GM12864 (cell line): ENCODE data around the gene SPDYE16.
"Not testable (repeated sequence)": the region's sequence is repeated elsewhere in the genome, so short reads cannot be mapped to it uniquely, and the experiment has no call there.

Source experiments
- DNase-seq: peaks from one replicate; pipeline ENCODE4 v3.0.0-alpha.2; 2011; ENCODE audit warnings: low read depth
- H3K4me3 ChIP-seq: 2 replicates; pipeline ENCODE4 v1.5.1; 2011; ENCODE audit warnings: mild to moderate bottlenecking, low read depth, low read length, control low read depth

The SPDYE16 gene, protein sequence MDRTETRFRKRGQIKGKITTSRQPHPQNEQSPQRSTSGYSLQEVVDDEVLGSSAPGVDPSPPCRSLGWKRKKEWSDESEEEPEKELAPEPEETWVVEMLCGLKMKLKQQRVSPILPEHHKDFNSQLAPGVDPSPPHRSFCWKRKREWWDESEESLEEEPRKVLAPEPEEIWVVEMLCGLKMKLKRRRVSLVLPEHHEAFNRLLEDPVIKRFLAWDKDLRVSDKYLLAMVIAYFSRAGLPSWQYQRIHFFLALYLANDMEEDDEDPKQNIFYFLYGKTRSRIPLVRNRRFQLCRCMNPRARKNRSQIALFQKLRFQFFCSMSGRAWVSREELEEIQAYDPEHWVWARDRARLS

GRCh38 chr7:76543197-76543596 lies at the start of gene SPDYE16:
SPDYE16 (minus strand) TSS chr7:76543297; CDS start chr7:76541459, 1,838 bp downstream.
- not testable (repeated sequence) for DNase-seq, H3K4me3 ChIP-seq

- not testable (repeated sequence) for H3K4me3 ChIP-seq, DNase-seq
These were observed 49.6 kb upstream of the SPDYE16 start for GRCh38 chr7:76592694-76593093.

GRCh38 chr7:76591602-76592304 lies 48.7 kb upstream of the SPDYE16 start:
- DNase-seq = peak; percentile 19
- H3K4me3 ChIP-seq = not testable (repeated sequence)

DNA sequence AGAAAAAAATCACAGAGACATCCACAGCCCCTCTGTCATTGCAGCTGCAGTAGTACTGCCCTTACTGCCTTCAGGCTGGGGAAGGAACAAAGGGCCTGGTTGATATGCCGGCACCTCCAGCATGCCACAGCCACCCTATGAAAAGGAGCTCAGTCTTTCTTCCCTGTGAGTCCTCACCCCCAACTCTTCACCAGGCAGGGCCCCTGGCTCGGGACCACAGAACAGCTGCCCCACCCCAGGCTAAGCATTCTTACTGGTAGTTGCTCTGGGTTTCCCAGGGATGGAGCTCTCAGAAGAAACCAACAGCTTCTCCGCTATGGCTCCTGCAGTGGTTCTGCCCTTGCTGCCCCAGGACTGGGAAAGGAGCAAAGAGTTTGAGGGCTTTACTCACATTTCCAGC lies 47.9 kb upstream of the SPDYE16 start:
- DNase-seq, H3K4me3 ChIP-seq: not testable (repeated sequence)

DNA sequence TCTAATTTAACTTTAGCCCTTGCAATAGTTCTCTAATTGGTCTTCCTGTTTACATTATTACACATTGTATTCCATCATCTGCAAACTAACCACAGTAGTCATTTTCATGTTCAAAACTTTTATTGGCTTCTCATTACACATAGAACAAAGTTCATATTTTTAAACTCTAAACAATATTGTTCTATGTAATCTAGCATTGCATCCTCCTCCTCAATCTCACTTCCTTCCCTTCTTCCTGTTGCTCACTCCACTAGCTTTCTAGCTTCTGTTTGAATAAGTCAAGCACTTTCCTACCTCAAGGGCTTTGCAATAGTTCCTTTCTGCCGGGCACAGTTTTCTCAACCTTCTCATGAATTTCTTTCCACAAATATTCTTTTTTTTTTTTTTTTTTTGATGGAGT lies 45.5 kb upstream of the SPDYE16 start:
- DNase-seq, H3K4me3 ChIP-seq: not testable (repeated sequence)

- not testable (repeated sequence) for DNase-seq, H3K4me3 ChIP-seq
These were observed 43.7 kb upstream of the SPDYE16 start for GRCh38 chr7:76586585-76587315.

DNA sequence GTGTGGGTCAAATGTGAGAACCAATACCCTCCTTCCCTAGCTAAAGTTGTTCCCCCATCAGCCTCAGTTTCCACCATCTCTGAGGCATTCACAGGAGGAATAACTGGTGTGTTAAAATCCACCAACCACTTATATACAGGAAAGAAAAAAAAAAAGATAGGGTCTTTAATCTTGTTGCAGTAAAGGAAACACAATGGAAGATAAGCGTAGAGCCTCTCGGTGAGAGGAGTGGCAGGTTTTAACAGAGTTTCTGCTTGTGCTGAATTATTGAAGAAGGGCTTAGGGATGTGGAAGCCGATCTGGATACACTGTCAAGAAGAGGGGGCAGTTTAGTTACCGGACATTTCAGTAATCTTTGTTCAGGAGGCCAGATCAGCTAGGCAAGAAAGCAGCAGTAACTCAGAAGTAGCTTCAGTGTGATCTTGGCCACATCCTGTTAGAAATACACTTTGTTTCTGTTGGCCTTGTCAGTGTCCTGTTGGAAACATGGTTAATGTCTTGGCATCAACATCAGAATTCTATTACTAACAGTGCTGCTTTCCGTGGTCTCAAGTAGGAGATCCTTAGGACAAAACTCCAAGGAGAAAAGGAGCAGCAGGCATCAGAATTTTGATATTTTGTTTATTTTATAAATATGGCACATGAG lies 40.7 kb upstream of the SPDYE16 start:
- DNase-seq, H3K4me3 ChIP-seq: not testable (repeated sequence)

GRCh38 chr7:76582848-76583631 lies 39.9 kb upstream of the SPDYE16 start:
- not testable (repeated sequence) for DNase-seq, H3K4me3 ChIP-seq

DNA sequence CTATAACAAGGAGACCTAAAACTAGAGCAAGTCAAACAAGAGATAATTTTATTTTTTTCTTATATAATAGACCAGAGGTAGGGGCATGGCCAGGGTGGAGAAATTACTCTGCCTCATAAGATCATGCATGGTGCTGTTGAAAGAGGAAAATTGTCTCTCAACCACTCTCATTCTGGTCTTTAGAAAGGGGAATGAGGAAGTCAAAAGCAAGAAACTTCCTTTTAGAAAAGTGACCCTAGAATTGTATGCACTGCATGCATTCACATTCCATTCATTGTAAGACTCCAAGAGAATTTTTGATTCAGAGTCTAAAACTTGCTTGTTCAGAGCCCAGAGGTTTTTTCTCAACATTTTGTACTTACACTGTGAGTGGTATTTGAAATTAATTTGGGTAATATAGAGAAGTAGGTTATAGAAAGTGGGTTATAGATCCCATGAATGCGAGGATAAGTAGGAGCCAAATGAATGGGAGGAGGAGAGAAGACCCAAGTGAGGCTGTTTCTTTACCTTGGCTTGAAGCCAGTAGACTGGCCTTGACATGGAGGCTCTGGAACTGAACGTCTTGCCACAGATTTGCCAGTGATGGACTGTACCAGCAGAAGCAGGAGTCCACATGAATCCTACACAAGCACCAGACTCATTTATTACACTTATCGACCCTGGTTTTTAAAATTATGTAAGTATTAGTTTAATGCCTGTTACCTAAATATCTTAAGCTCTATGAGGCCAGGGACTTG lies 33.0 kb upstream of the SPDYE16 start:
- not testable (repeated sequence) for H3K4me3 ChIP-seq, DNase-seq

GRCh38 chr7:76575431-76575830 lies 32.3 kb upstream of the SPDYE16 start:
- DNase-seq, H3K4me3 ChIP-seq: not testable (repeated sequence)

GRCh38 chr7:76572296-76572695 lies 29.2 kb upstream of the SPDYE16 start:
- not testable (repeated sequence) for H3K4me3 ChIP-seq, DNase-seq

GRCh38 chr7:76570324-76570775 lies 27.3 kb upstream of the SPDYE16 start:
- not testable (repeated sequence) for H3K4me3 ChIP-seq, DNase-seq

DNA sequence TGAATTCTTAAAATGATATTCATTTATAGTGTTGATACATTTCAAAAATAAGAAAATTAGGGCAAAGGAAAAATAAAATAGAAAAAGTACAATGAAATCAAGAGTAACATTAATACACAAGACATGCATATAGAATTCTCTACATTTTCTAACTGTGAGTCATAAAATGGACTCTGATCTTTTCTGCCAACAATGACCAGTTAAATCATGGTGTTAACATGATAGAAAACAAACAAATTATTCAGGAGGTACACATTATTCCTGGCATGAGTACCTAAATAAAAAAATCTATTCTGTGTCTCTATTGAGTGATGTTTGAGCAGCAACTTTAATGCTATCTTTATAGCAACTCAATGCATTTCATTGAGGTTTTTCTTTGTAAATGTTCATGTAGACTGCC lies 25.6 kb upstream of the SPDYE16 start:
- H3K4me3 ChIP-seq, DNase-seq: not testable (repeated sequence)

- H3K4me3 ChIP-seq, DNase-seq: not testable (repeated sequence)
These were observed 24.7 kb upstream of the SPDYE16 start for GRCh38 chr7:76567753-76568152.

- H3K4me3 ChIP-seq = not testable (repeated sequence)
These were observed 24.2 kb upstream of the SPDYE16 start for GRCh38 chr7:76567311-76567710.

GRCh38 chr7:76565001-76565400 lies 21.9 kb upstream of the SPDYE16 start:
- not testable (repeated sequence) for DNase-seq, H3K4me3 ChIP-seq

More at GRCh38 chr7:76567311-76567710, 24.2 kb upstream of the SPDYE16 start:
- DNase-seq = not testable (repeated sequence)

GRCh38 chr7:76561342-76561741 lies 18.2 kb upstream of the SPDYE16 start:
- DNase-seq, H3K4me3 ChIP-seq: not testable (repeated sequence)

GRCh38 chr7:76560157-76560556 lies 17.1 kb upstream of the SPDYE16 start:
- H3K4me3 ChIP-seq, DNase-seq: not testable (repeated sequence)
